Left lung (tissue), 10 donors: Measurements from ENCODE around the gene AUTS2. TPM values are rescaled to one million over a fixed set of nuclear protein-coding genes. Genes with fewer than 3 reads are reported as not detected.

Experiments
- ATAC-seq: fragments of 200-7000 bp; cut with Tn5 transposase; one replicate; pipeline ENCODE4 v1.9.1; 2020; ENCODE audit warnings: moderate library complexity
- DNase-seq, 4 donors: peaks; one replicate each; pipeline ENCODE4 v3.0.0-alpha.2; 2013 to 2020
- H3K27ac ChIP-seq, 2 donors: fragments of 200-600 bp; sonication (generic) in 1 of 2; one replicate each; pipeline versions ENCODE4 v1.5.0 to v1.8.0; 2020 to 2021
- H3K27me3 ChIP-seq, 2 donors: fragments of 200-600 bp; sonication (generic) in 1 of 2; one replicate each; pipeline versions ENCODE4 v1.5.0 to v1.8.0; 2020 to 2021
- H3K36me3 ChIP-seq, 2 donors: fragments of 200-600 bp; sonication (generic) in 1 of 2; one replicate each; pipeline versions ENCODE4 v1.5.0 to v1.8.0; 2020 to 2021
- H3K4me1 ChIP-seq, 2 donors: fragments of 200-600 bp; one replicate each; pipeline ENCODE4 v1.8.0; 2021
- H3K4me3 ChIP-seq, 2 donors: fragments of 200-600 bp; sonication (generic) in 1 of 2; one replicate each; pipeline versions ENCODE4 v1.5.0 to v1.8.0; 2020 to 2021; ENCODE audit warnings: mild to moderate bottlenecking in 1 of 2
- H3K9me3 ChIP-seq, 2 donors: fragments of 200-600 bp; sonication (generic) in 1 of 2; one replicate each; pipeline versions ENCODE4 v1.5.0 to v1.8.0; 2020 to 2021
- intact Hi-C, 2 donors: fragments of 100-400 bp; cut with DNase I; formaldehyde crosslinking; loops; one replicate each; pipeline versions ENCODE4 v1.11.2 to v1.14.2; 2022
- polyA plus RNA-seq, 6 donors: library from polyadenylated mRNA; unstranded; fragments of 120-200 nt; gene quantifications; one replicate each; pipeline ENCODE4 v1.2.1, GENCODE V29; 2013; ENCODE audit not compliant: insufficient read length in 6 of 6
- total RNA-seq, 2 donors: library from RNA; stranded (reverse); fragmentation: NEBNext Ultra II Directional; extraction: Animal tissue kit (Norgen Biotek cat#: 25700); gene quantifications; one replicate each; pipeline ENCODE4 v1.2.1, GENCODE V29; 2021
- TF ChIP-seq, protein P1 (sequence below), 2 donors: fragments of 200-600 bp; sonication (generic) in 1 of 2; IDR thresholded peaks; one replicate each; pipeline versions ENCODE4 v1.5.0 to v1.8.0; 2021; ENCODE audit warnings: antibody characterized with exemption in 2 of 2
- donor health status: DM: no; HTN: yes; CAD: no.
- donor health status: DM: no; HTN: no; CAD: no.

The AUTS2 gene
- total and polyA plus RNA-seq, 8 donors = 40.4 to 119 (median 103) TPM

GRCh38 chr7:70420381-70420662 is 822.0 kb downstream of the AUTS2 start:
- DNase-seq (no peak), ATAC-seq (no peak)
- Histone ChIP-seq H3K36me3 (no peaks in the 10 kb centered on the region), H3K27ac (no peak overlapping the region), H3K4me3 (no peak overlapping the region), H3K4me1 (no peaks in the 10 kb centered on the region), H3K9me3 (no peaks in the 10 kb centered on the region), H3K27me3 (no peaks in the 10 kb centered on the region)
- TF ChIP-seq, protein P1, sequence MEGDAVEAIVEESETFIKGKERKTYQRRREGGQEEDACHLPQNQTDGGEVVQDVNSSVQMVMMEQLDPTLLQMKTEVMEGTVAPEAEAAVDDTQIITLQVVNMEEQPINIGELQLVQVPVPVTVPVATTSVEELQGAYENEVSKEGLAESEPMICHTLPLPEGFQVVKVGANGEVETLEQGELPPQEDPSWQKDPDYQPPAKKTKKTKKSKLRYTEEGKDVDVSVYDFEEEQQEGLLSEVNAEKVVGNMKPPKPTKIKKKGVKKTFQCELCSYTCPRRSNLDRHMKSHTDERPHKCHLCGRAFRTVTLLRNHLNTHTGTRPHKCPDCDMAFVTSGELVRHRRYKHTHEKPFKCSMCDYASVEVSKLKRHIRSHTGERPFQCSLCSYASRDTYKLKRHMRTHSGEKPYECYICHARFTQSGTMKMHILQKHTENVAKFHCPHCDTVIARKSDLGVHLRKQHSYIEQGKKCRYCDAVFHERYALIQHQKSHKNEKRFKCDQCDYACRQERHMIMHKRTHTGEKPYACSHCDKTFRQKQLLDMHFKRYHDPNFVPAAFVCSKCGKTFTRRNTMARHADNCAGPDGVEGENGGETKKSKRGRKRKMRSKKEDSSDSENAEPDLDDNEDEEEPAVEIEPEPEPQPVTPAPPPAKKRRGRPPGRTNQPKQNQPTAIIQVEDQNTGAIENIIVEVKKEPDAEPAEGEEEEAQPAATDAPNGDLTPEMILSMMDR (IDR thresholded peaks at IDR 0.05) = no peak
- intact Hi-C loops = no loop called here

DNA sequence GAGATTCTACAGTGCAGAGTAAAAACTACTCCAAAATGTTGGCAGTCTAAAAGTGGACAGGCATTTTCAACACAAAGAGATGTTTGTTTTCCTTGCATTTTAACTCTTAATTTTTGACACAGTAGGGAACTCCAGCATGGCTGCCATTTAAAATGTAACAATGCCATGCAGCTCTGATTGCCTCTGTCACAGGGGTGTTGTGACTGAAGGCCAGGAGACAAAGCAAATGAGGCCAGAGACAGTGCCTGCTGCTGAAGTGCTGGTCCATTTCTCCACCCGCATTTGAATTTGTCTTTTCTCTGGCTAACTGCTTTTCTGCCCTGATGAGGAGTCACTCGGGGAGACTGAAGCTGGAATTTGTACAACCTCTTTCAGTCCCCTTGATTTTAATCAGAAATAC is 823.0 kb downstream of the AUTS2 start:
- Histone ChIP-seq H3K9me3 (no peaks in the 10 kb centered on the region), H3K27me3 (no peaks in the 10 kb centered on the region), H3K27ac (no peak overlapping the region), H3K36me3 (no peaks in the 10 kb centered on the region), H3K4me1 (no peaks in the 10 kb centered on the region), H3K4me3 (no peak overlapping the region)
- intact Hi-C loops = no loop called here
- ATAC-seq = no peak
- DNase-seq = no peak
- TF ChIP-seq, protein P1 (IDR thresholded peaks at IDR 0.05) = no peak

GRCh38 chr7:70426249-70426880 is 828.1 kb downstream of the AUTS2 start:
- H3K36me3 ChIP-seq = no peaks in the 10 kb centered on the region
- no peak for DNase-seq
- no peaks in the 10 kb centered on the region for H3K4me1 ChIP-seq
- H3K27me3 ChIP-seq = no peaks in the 10 kb centered on the region
- no peak overlapping the region for H3K27ac ChIP-seq
- ATAC-seq = no peak
- TF ChIP-seq, protein P1 (IDR thresholded peaks at IDR 0.05) = no peak
- H3K9me3 ChIP-seq = no peaks in the 10 kb centered on the region
- H3K4me3 ChIP-seq = no peak overlapping the region
- intact Hi-C loops = no loop called here

GRCh38 chr7:70432567-70433001 is 834.3 kb downstream of the AUTS2 start:
- Histone ChIP-seq H3K27me3 (no peaks in the 10 kb centered on the region), H3K4me1 (no peaks in the 10 kb centered on the region), H3K4me3 (no peak overlapping the region), H3K27ac (no peak overlapping the region), H3K9me3 (no peaks in the 10 kb centered on the region), H3K36me3 (no peaks in the 10 kb centered on the region)
- TF ChIP-seq, protein P1 (IDR thresholded peaks at IDR 0.05) = no peak
- intact Hi-C loops = no loop called here
- ATAC-seq = no peak
- DNase-seq = no peak

GRCh38 chr7:70434376-70434775 is 836.1 kb downstream of the AUTS2 start:
- H3K27me3 ChIP-seq = no peaks in the 10 kb centered on the region
- H3K4me1 ChIP-seq = no peaks in the 10 kb centered on the region
- intact Hi-C loops = no loop called here
- no peaks in the 10 kb centered on the region for H3K36me3 ChIP-seq
- H3K27ac ChIP-seq = no peak overlapping the region
- H3K4me3 ChIP-seq = no peak overlapping the region
- DNase-seq (no peak), ATAC-seq (no peak)
- TF ChIP-seq, protein P1 (IDR thresholded peaks at IDR 0.05) = no peak
- no peaks in the 10 kb centered on the region for H3K9me3 ChIP-seq
